Measurements from ENCODE around the gene MLYCD. TPM values are rescaled to one million over a fixed set of nuclear protein-coding genes. Genes with fewer than 3 reads are reported as not detected.

The MLYCD gene
- polyA plus RNA-seq, 1 donor (not counting 4 experiments of a cell fraction or from before 2014, with no cell fraction given) = 1.2 TPM

- no peaks in the 10 kb centered on the region for H4K20me1 ChIP-seq (ENCODE audit: control insufficient read depth, extremely low read depth, insufficient read depth, low read length)
- H3K4me1 ChIP-seq (ENCODE audit: control insufficient read depth, extremely low read depth, insufficient read depth, low read length) = no peaks in the 10 kb centered on the region
- peaks cover 3% of the 10 kb centered on the region for H3K27me3 ChIP-seq (ENCODE audit: control insufficient read depth, extremely low read depth, insufficient read depth, low read length)
- H3K27ac ChIP-seq (ENCODE audit: control insufficient read depth, insufficient read depth, low read length) = no peak overlapping the region
- H2AFZ ChIP-seq (ENCODE audit: control insufficient read depth, low read length) = no peak overlapping the region
- no peak for TF ChIP-seq EZH2 (IDR thresholded peaks at IDR 0.05; ENCODE audit: low read length)
- TF ChIP-seq CTCF (optimal IDR thresholded peaks at IDR 0.05 in 1 of 3, IDR thresholded peaks at IDR 0.05 in 1 of 3, conservative IDR thresholded peaks at IDR 0.05 in 1 of 3; ENCODE audit: extremely low read depth in 1 of 3, insufficient read depth in 2 of 3, low read length in 3 of 3) = no peak
- DNase-seq (ENCODE audit: low read depth, low spot score) (no peak), FAIRE-seq (no peak)
- no peaks in the 10 kb centered on the region for H3K9me1 ChIP-seq (ENCODE audit: control insufficient read depth, extremely low read depth, insufficient read depth, low read length)
- no peaks in the 10 kb centered on the region for H3K9me3 ChIP-seq (ENCODE audit: control insufficient read depth, low read depth, low read length)
- no peaks in the 10 kb centered on the region for H3K36me3 ChIP-seq (ENCODE audit: control insufficient read depth in 2 of 2, extremely low read depth in 1 of 2, insufficient read depth in 2 of 2, low read length in 2 of 2)
- no peaks in the 10 kb centered on the region for H3K79me2 ChIP-seq (ENCODE audit: control insufficient read depth, insufficient read depth, low read length)
- no peak overlapping the region for H3K4me3 ChIP-seq (ENCODE audit: control insufficient read depth in 2 of 3, extremely low read depth in 1 of 3, insufficient read depth in 2 of 3, low read depth in 1 of 3, low read length in 3 of 3)
- H3K9ac ChIP-seq (ENCODE audit: control insufficient read depth, extremely low read depth, insufficient read depth, low read length) = no peak overlapping the region
- dilution Hi-C loops (cut with MboI; ENCODE audit: extremely low pct_ligation_motif_present, low sequenced_read_pairs) = no loop called here
- H3K4me2 ChIP-seq (ENCODE audit: control insufficient read depth, extremely low read depth, insufficient read depth, low read depth, low read length) = no peak overlapping the region
These were observed 39.6 kb upstream of the MLYCD start for GRCh38 chr16:83859265-83859664.

- no peaks in the 10 kb centered on the region for H3K4me1 ChIP-seq (ENCODE audit: control insufficient read depth, extremely low read depth, insufficient read depth, low read length)
- no peaks in the 10 kb centered on the region for H3K9me1 ChIP-seq (ENCODE audit: control insufficient read depth, extremely low read depth, insufficient read depth, low read length)
- FAIRE-seq = no peak
- no peak overlapping the region for H3K4me2 ChIP-seq (ENCODE audit: control insufficient read depth, extremely low read depth, insufficient read depth, low read depth, low read length)
- H3K27me3 ChIP-seq (ENCODE audit: control insufficient read depth, extremely low read depth, insufficient read depth, low read length) = peaks cover 3% of the 10 kb centered on the region
- H3K36me3 ChIP-seq (ENCODE audit: control insufficient read depth in 2 of 2, extremely low read depth in 1 of 2, insufficient read depth in 2 of 2, low read length in 2 of 2) = no peaks in the 10 kb centered on the region
- H3K9ac ChIP-seq (ENCODE audit: control insufficient read depth, extremely low read depth, insufficient read depth, low read length) = no peak overlapping the region
- no peak overlapping the region for H2AFZ ChIP-seq (ENCODE audit: control insufficient read depth, low read length)
- H4K20me1 ChIP-seq (ENCODE audit: control insufficient read depth, extremely low read depth, insufficient read depth, low read length) = no peaks in the 10 kb centered on the region
- dilution Hi-C loops (cut with MboI; ENCODE audit: extremely low pct_ligation_motif_present, low sequenced_read_pairs) = no loop called here
- DNase-seq (ENCODE audit: low read depth, low spot score) = no peak
- H3K79me2 ChIP-seq (ENCODE audit: control insufficient read depth, insufficient read depth, low read length) = no peaks in the 10 kb centered on the region
- H3K9me3 ChIP-seq (ENCODE audit: control insufficient read depth, low read depth, low read length) = no peaks in the 10 kb centered on the region
- TF ChIP-seq CTCF (optimal IDR thresholded peaks at IDR 0.05 in 1 of 3, IDR thresholded peaks at IDR 0.05 in 1 of 3, conservative IDR thresholded peaks at IDR 0.05 in 1 of 3; ENCODE audit: extremely low read depth in 1 of 3, insufficient read depth in 2 of 3, low read length in 3 of 3) = no peak
- H3K4me3 ChIP-seq (ENCODE audit: control insufficient read depth in 2 of 3, extremely low read depth in 1 of 3, insufficient read depth in 2 of 3, low read depth in 1 of 3, low read length in 3 of 3) = no peak overlapping the region
- no peak overlapping the region for H3K27ac ChIP-seq (ENCODE audit: control insufficient read depth, insufficient read depth, low read length)
These were observed 36.3 kb upstream of the MLYCD start for GRCh38 chr16:83862661-83863060.
